HG03565 (cell line): ENCODE results near the gene EHMT1.
A peak's percentile ranks its signal among the peaks of the same experiment; 100 is the strongest.
"Not testable (repeated sequence)": the region's sequence is repeated elsewhere in the genome, so short reads cannot be mapped to it uniquely, and the experiment has no call there.

ENCODE experiments used
- ATAC-seq: cut with Tn5 transposase; IDR thresholded peaks from one replicate; pipeline ENCODE4 v1.9.1; 2021; ENCODE audit warnings: mild to moderate bottlenecking, moderate library complexity; ENCODE audit not compliant: unreplicated experiment

EHMT1 gene

DNA sequence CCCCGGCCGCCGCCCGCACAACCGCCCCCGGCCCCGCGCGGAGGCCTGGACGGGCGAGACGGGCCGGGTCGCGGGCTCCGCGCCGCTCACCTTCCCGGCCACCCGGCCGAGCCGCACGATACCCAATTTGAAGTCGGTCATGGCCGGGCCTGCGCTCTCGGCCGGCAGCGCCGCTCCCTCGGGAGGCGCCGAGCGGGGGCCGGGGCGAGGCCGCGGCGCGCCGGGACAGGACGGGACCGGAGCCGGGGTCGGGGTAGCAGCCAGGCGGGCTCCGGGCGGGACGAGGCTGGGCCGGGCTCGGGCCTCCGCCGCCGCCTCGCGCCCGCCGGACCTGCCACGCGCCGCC is 28.7 kb upstream of the EHMT1 start:
- ATAC-seq: no peak

GRCh38 chr9:137590469-137591383 is 28.1 kb upstream of the EHMT1 start, which contains the start of gene ZMYND19:
Gene ZMYND19 (minus strand): TSS chr9:137590512. CDS start chr9:137590263, 249 bp downstream.
- peak; percentile 71 for ATAC-seq

GRCh38 chr9:137592767-137593166 is 26.0 kb upstream of the EHMT1 start:
- no peak for ATAC-seq

- no peak for ATAC-seq
Measured at GRCh38 chr9:137593176-137593575, 25.6 kb upstream of the EHMT1 start.

DNA sequence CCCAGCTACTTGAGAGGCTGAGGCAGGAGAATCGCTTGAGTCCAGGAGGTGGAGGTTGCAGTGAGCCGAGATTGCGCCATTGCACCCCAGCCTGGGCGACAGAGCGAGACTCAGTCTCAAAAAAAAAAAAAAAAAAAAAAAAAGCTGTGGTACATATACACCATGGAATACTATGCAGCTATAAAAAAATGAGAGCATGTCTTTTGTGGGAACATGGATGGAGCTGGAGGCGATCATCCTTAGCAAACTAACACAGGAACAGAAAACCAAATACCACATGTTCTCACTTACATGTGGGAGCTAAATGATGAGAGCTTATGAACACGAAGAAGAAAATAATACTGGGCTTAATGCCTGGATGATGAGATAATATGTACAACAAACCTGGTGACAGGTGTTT is 22.2 kb upstream of the EHMT1 start:
- not testable (repeated sequence) for ATAC-seq

- ATAC-seq: no peak
Measured at GRCh38 chr9:137598943-137599342, 19.9 kb upstream of the EHMT1 start.

- ATAC-seq: no peak
Measured at GRCh38 chr9:137602661-137603060, 16.1 kb upstream of the EHMT1 start.

- no peak for ATAC-seq
Measured at GRCh38 chr9:137603879-137604278, 14.9 kb upstream of the EHMT1 start.

GRCh38 chr9:137604345-137605086 is 14.3 kb upstream of the EHMT1 start:
- no peak for ATAC-seq

GRCh38 chr9:137605121-137606004 is 13.4 kb upstream of the EHMT1 start, which contains the start of gene ARRDC1:
Gene ARRDC1 (plus strand): TSS chr9:137605686. CDS start chr9:137605718, 32 bp downstream.
- ATAC-seq: peak; percentile 66

DNA sequence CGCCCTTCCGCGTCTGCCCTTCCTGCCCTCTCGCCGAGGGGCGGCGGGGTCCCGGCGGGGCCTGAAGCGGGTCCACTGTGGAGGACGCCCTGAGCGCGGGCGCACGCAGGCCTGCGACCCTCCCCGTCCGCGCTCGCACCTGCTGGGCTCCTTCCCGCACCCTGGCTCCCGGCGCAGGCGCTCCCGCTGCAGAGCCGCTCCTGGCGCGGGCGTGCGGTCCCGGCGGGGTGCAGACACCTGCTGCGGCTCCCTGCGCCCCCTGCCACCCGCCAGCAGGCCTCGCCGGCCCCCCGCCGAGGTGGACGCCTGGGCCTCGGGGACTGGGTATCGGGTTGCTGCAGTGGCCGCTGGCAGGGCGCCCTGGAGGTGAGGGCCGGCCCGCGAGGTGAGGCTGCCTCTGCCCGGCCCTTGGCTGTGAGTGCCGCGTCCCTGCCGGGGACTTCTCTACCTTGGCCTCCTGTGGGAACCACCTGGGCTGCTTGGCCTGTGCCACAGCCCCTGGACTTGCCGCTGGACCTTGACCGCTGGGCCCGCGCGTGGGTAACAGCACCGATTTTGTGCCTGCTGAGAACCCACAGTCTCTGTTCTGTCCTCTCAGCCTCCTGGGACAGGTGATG is 12.7 kb upstream of the EHMT1 start:
- peak; percentile 6 for ATAC-seq

DNA sequence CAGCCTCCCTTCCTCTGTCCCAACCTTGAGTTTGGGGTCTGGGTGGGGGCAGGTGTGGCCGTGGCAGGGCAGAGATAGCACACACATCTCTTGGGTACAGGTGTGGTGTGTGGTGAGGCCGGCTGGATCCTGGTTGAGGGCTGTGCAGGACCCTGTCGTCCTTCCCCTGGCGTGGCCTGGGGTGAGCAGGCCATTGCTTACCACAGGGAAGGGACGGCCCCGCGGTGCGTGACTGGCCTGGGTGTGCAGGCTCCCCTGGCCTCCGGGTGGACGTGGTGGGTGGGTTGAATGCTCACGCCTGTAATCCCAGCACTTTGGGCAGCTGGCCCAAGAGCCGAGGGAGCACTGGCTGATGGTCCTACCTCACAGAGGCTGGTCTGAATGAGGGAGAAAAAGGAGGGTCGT is 12.1 kb upstream of the EHMT1 start:
- ATAC-seq: no peak

DNA sequence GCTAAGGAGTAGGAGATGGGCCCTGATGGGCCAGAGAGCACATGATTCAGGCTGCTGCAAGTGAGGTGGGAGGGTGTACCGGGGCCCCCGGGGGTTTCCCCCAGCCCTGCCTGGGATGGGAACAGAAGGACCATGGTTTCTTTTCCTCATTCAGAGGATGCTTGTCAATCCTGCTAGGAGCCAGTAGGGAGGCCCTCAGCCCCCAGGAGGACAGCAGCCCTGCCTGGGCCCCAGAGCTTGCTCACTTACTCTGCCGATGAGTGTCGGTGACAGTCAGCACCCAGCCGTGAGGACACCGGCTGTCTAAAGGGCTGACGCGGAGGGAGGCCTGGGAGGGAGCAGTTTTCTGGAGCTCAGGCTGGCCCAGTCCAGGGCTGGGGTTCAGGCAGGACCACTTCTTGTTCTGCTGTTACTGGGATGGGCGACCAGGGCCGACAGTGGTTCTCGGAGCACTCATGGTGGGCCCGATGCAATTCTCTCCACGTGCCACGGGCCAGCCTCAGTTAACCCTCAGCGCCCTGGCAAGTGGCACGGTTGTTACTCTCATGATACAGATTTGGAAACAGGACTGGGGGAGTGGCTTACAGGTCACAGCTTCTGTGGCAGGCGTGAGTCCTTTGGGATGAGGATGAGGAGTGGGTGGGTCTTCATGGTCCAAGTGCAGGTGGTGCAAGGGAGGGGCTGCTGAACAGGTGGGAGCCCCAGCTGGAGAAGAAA is 11.5 kb upstream of the EHMT1 start:
- no peak for ATAC-seq

GRCh38 chr9:137610944-137611343 is 7.9 kb upstream of the EHMT1 start:
- no peak for ATAC-seq

- ATAC-seq: no peak
Measured at GRCh38 chr9:137611623-137612609, 6.9 kb upstream of the EHMT1 start.

GRCh38 chr9:137612741-137613142 is 6.1 kb upstream of the EHMT1 start:
- no peak for ATAC-seq

DNA sequence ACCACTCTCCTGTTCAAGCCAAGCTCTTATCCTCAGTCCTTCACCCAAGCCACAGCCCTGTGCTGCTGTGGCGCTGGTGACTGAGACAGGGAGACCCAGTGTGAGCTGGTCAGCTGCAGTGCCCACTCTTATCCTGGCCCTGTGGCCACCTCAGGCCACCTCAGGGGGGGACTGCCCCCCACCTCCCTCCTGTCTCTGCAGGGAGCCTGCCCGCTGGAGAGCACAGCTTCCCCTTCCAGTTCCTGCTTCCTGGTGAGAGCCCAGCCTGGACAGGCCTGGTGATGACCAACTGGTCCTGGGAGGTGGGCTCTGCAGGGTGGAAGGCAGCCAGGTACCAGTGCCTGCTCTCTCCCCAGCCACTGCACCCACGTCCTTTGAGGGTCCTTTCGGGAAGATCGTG is 5.5 kb upstream of the EHMT1 start:
- ATAC-seq: no peak

- ATAC-seq: no peak
Measured at GRCh38 chr9:137613738-137614523, 4.9 kb upstream of the EHMT1 start.
